Activated naive CD4-positive, alpha-beta T cell (primary cell): ENCODE measurements around the gene ERN1.

ENCODE experiments used
- DNase-seq, 4 experiments: peaks; one replicate each; lab custom pipeline; 2025; lab: John Stamatoyannopoulos, UW

Gene ERN1

GRCh38 chr17:64110379-64111152, 19.4 kb downstream of the ERN1 start:
- DNase-seq, result no peak

DNA sequence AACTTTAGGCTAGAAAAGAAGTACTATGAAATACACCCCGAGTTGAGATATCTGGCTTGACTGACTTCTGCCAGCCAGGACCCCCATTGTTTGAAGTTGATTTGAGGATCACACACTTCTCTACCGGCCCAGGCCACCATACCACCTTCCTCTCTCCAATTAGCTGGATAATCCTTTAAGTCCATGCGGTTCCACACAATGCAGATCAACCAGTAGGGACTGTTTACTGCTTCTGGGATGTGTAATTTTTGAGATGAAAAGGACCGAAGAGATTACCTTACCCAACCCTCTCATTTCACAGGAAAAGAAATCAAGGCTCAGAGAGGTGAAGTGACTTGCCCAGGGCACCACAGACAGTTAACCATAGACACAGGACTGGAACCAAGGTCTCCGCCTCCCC, 20.5 kb downstream of the ERN1 start:
- no peak for DNase-seq

- no peak for DNase-seq
Measured at GRCh38 chr17:64107500-64108236, 22.3 kb downstream of the ERN1 start.

- no peak for DNase-seq
Measured at GRCh38 chr17:64106918-64107317, 23.0 kb downstream of the ERN1 start.

DNA sequence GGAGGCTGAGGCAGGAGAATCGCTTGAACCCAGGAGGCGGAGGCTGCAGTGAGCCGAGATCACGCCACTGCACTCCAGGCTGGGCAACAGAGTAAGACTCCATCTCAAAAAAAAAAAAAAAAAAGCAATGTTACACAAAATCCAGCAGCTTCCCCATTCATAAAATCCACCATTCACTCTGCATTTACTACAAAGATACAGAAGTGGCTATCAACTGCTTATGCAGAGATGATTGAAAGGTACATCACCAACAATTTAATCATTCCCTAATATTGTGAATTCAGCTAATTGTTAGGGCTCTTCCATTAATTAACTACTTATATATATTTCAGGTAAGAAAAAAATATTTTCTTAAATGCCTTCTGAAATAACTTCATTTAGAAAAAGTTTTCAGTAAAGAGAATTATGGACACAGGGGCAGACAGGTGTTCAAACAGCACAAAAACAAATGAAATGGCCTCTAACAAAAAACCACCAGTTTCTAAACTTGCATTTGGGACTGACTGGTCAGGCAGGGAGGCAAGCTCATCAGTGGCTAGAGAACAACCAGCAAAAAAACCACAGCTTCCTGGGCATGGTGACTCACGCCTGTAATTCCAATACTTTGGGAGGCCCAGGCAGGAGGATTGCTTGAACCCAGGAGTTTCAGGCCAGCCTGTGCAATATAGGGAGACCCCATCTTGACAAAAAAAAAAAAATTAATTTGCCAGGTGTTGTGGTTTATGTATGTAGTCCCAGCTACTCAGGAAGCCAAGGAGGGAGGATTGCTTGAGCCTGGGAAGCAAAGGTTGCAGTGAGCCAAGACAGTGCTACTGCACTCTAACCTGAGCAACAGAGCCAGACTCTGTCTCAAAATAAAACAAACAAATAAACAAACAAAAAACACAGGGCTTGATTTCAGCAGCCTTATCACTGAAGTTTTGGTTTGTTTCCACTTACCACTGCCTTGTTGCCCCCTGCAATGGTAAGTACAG, 26.3 kb downstream of the ERN1 start:
- DNase-seq, result no peak

DNA sequence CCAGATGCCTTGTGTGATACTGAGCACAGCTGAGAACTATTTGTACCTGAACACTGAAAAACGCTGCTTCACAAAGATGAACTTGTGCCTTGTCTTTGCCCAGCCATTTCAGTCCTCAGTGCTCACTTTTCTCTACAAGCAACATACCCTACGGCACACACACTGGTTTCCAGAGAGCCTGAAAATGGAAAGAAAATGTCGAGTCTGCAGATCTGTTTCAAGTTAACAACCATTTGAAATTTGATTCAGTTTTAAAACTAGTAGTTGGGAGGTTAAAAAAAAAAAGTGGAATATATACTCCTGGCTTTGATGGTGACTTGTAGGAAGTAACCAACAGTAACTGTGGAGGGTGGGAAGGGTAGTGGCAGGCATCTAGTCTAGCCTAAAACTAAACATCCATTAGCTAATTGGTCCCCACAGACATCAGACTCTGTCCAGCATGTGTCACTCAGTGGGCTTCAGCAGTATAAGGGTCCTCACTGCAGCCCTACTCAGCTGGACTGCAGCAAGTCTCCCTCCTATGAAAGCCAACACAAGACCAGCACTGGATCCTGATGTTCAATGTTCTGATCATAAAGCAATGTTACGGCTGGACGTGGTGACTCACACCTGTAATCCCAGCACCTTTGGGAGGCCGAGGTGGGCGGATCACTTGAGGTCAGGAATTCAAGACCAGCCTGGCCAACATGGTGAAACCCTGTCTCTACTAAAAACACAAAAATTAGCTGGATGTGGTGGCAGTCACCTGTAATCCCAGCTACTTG, 27.1 kb downstream of the ERN1 start:
- no peak for DNase-seq

GRCh38 chr17:64099543-64099942, 30.4 kb downstream of the ERN1 start:
- no peak for DNase-seq

DNA sequence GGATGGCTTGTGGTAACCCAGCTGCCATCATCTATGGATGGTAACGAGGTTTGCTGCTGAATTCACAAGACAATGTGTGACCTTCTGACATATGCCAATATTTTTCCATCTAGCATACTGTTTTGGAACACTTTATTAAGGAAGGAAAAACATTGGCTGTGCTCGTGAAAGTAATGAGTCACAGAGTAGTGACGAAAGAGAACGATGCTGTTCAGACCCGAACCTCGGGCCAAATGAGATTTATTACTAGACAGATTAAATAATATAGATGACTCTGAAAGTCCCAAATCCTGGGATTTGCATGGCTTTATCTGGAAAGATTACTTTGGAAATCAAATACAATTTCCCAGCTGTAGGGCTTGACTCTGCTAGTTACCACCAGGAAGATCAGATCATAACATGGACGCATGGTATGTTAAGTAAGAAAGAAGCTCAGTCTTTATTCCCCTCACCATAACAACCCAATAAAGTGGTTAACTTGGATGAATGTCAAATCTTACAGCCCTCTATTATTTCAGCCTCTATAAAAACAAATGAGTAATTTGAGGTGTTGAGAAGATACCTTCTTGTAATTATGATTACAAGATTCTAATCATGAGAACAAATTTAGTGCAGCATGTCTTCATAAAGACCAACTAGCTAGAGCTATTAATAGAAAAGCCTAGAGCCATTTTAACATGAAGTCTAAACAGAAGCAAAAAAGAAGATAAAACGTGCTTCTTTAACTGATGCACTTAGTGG, 32.6 kb downstream of the ERN1 start:
- no peak for DNase-seq

- DNase-seq, result no peak
Measured at GRCh38 chr17:64096037-64096436, 33.9 kb downstream of the ERN1 start.

DNA sequence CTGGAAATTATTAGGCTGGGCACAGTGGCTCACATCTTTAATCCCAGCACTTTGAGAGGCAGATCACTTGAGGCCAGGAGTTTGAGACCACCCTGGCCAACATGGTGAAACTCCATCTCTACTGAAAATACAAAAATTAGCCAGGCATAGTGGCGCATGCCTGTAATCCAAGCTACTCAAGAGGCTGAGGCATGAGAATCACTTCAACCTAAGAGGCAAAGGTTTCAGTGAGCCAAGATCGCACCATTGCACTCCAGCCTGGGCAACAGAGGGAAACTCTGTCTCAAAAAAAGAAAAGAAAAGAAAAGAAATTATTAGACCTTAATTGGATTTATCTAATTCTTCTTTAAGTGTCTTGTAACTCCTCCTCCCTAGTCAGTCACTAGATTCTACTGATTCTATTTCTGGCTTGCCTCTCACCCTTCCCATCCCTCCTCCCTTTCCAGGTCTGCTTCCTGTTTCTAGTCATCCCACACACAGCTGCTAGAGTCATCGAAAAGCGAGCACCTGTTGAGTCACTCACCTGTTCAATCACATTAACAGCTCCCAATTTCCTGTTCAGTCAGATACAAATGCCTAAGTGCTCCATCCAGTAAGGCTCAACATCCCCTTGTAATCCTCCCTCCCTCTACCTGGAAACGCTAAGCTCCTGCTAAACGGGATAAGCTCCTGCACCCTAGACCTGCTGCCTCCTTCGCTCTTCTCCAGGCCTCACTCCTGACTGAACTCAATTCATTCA, 34.6 kb downstream of the ERN1 start:
- no peak for DNase-seq

- no peak for DNase-seq
Measured at GRCh38 chr17:64094412-64094811, 35.5 kb downstream of the ERN1 start.

DNA sequence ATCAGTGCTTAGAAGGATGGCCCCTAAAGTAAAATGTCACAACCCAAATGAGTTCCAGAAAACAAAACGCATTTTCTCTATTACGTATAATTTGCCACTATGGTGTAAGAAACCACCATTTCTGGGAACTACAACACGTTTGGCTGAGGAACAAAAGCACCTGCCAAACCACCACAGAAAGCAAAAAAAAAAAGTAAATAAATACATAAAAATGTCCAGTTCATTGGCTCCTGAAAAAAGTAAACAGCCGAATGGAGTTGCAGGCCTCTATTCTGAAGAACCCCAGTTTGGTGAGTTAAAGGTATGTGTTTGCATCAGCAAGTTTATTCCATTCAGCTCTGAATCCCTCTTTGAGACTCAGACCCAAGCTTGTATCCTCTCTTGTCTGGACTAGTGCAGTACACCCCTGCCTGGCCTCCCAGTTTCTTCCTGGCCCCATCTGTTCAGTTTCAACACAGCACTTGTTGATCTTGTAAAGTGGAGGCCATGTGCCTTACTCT, 36.9 kb downstream of the ERN1 start:
- DNase-seq, result no peak

DNA sequence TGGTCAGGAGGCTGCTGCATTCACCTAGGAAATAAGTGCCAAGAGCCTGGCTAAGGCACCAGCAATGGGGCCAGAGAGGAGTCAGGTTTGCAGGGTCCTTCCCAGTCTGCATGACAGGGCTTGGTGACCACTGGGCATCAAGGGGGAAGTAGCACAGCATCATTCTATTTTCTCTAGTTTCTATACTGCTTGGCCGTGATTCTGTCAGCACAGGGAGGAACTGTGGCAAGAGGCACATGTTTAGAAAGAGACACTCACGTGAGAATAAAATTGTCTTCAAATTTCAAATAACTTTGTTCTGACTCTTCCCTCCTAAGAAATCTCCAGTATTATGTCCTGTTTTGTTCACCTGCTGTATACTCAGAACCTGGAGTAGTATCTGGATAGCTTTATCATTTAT, 37.8 kb downstream of the ERN1 start:
- no peak for DNase-seq

DNA sequence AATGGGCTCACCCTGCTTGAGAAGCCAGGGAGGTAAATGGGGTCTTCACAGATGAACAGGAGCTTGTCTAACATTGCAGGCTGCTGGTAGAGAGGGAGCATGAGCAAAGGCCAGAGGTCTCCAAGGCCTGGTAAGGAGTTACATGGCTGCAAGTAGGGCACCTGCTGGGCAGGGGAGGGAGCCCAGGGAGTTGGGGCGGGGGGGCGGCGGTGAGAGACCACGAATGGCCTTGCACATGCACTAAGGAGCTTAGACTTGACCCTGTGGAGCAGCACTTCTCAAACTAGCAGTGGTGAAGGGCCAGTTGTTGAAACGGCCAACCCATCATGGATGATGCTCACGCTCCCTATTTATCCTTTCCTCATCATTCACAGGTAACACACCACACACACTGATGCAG, 38.4 kb downstream of the ERN1 start:
- DNase-seq, result no peak

- no peak for DNase-seq
Measured at GRCh38 chr17:64091116-64091515, 38.8 kb downstream of the ERN1 start.

DNA sequence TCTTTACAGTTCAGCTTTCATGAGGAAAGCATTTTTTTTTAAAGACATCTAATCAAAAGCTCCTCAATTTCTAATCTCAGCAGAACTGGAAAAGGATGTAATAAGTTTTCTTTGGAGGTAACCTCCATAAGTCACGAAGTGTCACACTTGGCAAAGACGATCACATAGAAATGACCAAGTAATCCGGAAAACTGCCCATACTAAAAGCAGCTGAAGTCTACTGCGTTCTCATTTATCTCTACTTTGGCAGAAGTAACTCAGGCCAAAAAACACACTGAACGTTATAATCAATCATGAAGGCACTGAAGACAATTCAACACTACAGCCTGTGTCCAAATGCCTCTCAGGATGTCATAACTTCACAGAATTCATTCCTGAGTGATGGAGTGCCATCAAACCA, 39.8 kb downstream of the ERN1 start:
- no peak for DNase-seq

- no peak for DNase-seq
Measured at GRCh38 chr17:64087252-64088005, 42.5 kb downstream of the ERN1 start.

DNA sequence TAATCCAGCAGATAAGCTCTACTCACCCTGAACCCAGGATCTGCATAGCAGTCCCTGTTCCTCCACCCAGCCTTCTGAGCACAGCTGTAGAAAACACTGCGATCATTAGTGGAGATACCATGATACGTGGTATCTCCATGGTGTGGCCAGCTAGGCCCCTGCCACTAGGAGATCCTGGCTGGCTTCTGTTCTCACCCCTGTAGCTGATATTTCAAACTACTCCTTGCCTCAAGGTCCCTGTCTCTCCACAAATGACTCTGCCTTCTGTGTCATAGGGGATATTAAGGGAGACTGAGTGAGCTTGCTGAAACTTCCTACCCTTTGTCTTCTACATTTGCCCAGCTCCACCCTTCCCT, 44.3 kb downstream of the ERN1 start:
- DNase-seq, result no peak

- no peak for DNase-seq
Measured at GRCh38 chr17:64084940-64085649, 44.8 kb downstream of the ERN1 start.
